Prostate gland (tissue), 2 donors: ENCODE results near the gene KPNA3.

Source experiments
- CTCF ChIP-seq, 4 experiments: fragments of 200-600 bp in 2 of 4; fragments of 450-650 bp in 2 of 4; sonication (generic) in 2 of 4; IDR thresholded peaks; 1 replicate in 3 of 4; 2 replicates in 1 of 4; pipeline ENCODE4 v1.5.1; 2016 to 2019; ENCODE audit warnings: antibody characterized with exemption in 4 of 4, mild to moderate bottlenecking in 2 of 4, moderate library complexity in 2 of 4
- POLR2A ChIP-seq: fragments of 450-650 bp; IDR thresholded peaks from one replicate; pipeline ENCODE4 v1.6.1; 2016; ENCODE audit warnings: antibody characterized with exemption, mild to moderate bottlenecking
- POLR2AphosphoS5 ChIP-seq: sonication (generic); formaldehyde crosslinking; IDR thresholded peaks from one replicate; pipeline ENCODE4 v1.6.1; 2017; ENCODE audit warnings: antibody characterized with exemption

- no peak for TF ChIP-seq POLR2AphosphoS5
- TF ChIP-seq CTCF (IDR thresholded peaks at IDR 0.05): no peak
- TF ChIP-seq POLR2A: no peak
Observed at GRCh38 chr13:49811527-49811908, 19.0 kb upstream of the KPNA3 start.
